ENCODE measurements around the gene INSR. TPM values are rescaled to one million over a fixed set of nuclear protein-coding genes. Genes with fewer than 3 reads are reported as not detected.

INSR gene
- total RNA-seq, 2 donors from 2014 or later, result 58.7 to 62.2 TPM

DNA sequence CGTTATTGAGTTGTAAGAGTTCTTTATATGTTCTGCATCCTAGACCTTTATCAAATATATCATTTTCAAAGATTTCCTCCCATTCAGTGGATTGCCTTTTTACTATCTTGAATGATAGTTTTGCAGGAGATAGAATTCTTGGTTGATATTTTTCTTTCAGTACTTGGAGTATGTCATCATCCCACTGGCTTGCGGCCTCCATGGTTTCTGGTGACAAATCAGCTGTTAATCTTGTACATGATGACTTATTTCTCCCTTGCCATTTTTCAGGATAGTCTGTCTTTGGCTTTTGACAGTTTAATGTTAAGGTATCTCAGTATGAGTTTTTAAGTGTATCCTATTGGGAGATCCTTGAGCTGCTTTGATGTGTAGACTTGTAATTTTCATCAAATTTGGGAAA lies 216.2 kb downstream of the INSR start:
- intact Hi-C loops (cut with DNase I), result no loop called here

DNA sequence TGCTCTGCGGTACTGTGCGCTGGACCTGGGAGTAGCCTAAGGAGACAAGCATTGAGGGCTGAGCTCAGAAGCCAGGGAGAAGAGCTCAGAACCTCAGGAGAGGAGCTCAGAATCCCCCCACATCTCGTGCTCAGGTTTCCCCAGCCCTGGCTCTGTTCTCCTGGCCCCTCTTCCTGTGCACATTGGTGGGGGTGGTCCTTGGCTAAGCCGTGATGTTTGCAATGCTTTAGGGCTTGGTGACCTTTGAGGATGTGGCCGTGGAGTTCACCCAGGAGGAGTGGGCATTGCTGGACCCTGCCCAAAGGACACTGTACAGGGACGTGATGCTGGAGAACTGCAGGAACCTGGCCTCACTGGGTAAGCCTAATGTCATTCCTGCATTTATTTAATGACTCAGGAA lies 218.1 kb downstream of the INSR start:
- DNase-seq, result peak; percentile 6
- no peak overlapping the region for H3K9ac ChIP-seq (ENCODE audit: low read depth in 2 of 2, low read length in 2 of 2)
- TF ChIP-seq, protein P1, sequence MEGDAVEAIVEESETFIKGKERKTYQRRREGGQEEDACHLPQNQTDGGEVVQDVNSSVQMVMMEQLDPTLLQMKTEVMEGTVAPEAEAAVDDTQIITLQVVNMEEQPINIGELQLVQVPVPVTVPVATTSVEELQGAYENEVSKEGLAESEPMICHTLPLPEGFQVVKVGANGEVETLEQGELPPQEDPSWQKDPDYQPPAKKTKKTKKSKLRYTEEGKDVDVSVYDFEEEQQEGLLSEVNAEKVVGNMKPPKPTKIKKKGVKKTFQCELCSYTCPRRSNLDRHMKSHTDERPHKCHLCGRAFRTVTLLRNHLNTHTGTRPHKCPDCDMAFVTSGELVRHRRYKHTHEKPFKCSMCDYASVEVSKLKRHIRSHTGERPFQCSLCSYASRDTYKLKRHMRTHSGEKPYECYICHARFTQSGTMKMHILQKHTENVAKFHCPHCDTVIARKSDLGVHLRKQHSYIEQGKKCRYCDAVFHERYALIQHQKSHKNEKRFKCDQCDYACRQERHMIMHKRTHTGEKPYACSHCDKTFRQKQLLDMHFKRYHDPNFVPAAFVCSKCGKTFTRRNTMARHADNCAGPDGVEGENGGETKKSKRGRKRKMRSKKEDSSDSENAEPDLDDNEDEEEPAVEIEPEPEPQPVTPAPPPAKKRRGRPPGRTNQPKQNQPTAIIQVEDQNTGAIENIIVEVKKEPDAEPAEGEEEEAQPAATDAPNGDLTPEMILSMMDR (IDR thresholded peaks at IDR 0.05), result no peak
- peaks cover 58% of the 10 kb centered on the region for H3K36me3 ChIP-seq
- H3K4me1 ChIP-seq, result no peaks in the 10 kb centered on the region
- peaks cover 13% of the 10 kb centered on the region for H3K9me3 ChIP-seq
- H3K4me3 ChIP-seq, result no peak overlapping the region
- intact Hi-C loops (cut with DNase I), result no loop called here
- no peaks in the 10 kb centered on the region for H3K27me3 ChIP-seq
- no peak overlapping the region for H3K27ac ChIP-seq

More for the DNA sequence above, 216.2 kb downstream of the INSR start:
- no peak overlapping the region for H3K4me3 ChIP-seq
- H3K9ac ChIP-seq (ENCODE audit: low read depth in 2 of 2, low read length in 2 of 2), result no peak overlapping the region
- no peak overlapping the region for H3K27ac ChIP-seq
- no peaks in the 10 kb centered on the region for H3K4me1 ChIP-seq
- TF ChIP-seq, protein P1 (IDR thresholded peaks at IDR 0.05), result no peak
- peaks cover 66% of the 10 kb centered on the region for H3K36me3 ChIP-seq
- H3K27me3 ChIP-seq, result no peaks in the 10 kb centered on the region
- DNase-seq, result no peak
- H3K9me3 ChIP-seq, result peaks cover 17% of the 10 kb centered on the region

DNA sequence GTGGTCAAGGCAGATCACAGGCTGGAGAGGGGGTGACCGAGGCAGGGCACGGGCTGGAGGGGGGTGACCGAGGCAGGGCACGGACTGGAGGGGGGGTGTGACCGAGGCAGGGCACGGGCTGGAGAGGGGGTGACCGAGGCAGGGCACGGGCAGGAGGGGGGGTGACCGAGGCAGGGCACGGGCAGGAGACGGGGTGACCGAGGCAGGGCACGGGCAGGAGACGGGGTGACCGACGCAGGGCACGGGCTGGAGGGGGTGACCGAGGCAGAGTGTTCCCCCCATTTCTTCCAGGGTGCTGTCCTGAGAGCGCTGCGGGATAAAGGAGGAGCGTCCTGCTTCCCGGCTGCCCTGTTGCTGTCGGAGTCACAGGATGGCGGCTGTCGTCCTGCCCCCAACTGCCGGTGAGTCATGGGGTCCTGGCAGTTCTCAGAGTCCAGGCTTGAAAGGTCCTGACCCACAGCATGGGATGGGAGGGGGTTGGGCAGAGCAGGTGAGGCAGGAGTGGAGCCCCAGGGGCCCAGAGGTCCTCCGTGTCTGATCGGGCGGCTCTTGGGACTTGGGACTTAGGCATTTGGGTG lies 219.4 kb downstream of the INSR start:
- H3K4me1 ChIP-seq, result no peaks in the 10 kb centered on the region
- H3K4me3 ChIP-seq, result no peak overlapping the region
- H3K27me3 ChIP-seq, result no peaks in the 10 kb centered on the region
- peak; percentile 6 for DNase-seq
- H3K9me3 ChIP-seq, result peaks cover 5% of the 10 kb centered on the region
- H3K9ac ChIP-seq (ENCODE audit: low read depth in 2 of 2, low read length in 2 of 2), result no peak overlapping the region
- TF ChIP-seq, protein P1 (IDR thresholded peaks at IDR 0.05), result no peak
- intact Hi-C loops (cut with DNase I), result no loop called here
- peaks cover 45% of the 10 kb centered on the region for H3K36me3 ChIP-seq
- H3K27ac ChIP-seq, result no peak overlapping the region

DNA sequence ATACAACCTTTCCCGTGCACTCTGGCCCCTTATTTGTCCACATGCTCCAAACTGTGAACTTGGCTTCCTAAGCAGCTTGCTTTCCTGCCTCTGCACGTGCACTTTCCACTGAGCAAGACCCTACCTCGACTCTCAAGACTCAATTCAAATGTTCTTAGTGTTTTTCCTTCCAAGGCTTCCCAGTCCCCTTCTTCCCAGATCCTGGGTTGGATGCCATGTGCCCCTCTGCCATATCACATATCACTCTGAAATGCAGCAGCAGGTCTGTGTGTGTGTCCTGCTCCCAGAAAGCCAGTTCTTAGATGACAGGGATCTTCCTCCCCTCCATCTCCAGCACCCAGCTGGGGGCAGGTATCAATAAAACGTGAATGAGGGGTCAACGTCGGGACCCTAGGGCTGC lies 221.7 kb downstream of the INSR start:
- TF ChIP-seq, protein P1 (IDR thresholded peaks at IDR 0.05), result no peak
- peak; percentile 3 for DNase-seq
- Histone ChIP-seq H3K4me3 (no peak overlapping the region), H3K27ac (no peak overlapping the region), H3K27me3 (no peaks in the 10 kb centered on the region), H3K36me3 (peaks cover 28% of the 10 kb centered on the region), H3K4me1 (no peaks in the 10 kb centered on the region), H3K9me3 (no peaks in the 10 kb centered on the region), H3K9ac (ENCODE audit: low read depth in 2 of 2, low read length in 2 of 2) (no peak overlapping the region)
- intact Hi-C loops (cut with DNase I), result no loop called here

DNA sequence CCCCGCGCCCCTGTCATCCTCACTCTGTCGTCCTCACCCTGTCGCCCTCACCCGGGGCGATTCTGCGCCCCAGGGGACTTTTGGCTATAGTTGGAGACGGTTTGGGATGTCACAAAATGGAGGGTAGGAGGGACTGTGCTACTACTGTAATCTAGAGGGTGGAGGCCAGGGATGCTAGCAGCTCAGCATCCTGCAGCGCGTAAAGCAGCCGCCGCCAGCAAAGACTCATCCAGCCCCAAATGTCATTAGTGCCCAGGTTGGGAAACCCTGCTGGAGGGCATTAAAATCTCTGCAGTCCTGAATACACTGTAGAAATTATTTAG lies 224.3 kb downstream of the INSR start:
- H3K27me3 ChIP-seq, result no peaks in the 10 kb centered on the region
- intact Hi-C loops (cut with DNase I), result no loop called here

More for the DNA sequence above, 224.3 kb downstream of the INSR start:
- Histone ChIP-seq H3K36me3 (peaks cover 13% of the 10 kb centered on the region), H3K27ac (peak overlapping the region; percentile 67), H3K9ac (ENCODE audit: low read depth in 2 of 2, low read length in 2 of 2) (peak overlapping the region; percentile 86 to 90), H3K4me1 (no peaks in the 10 kb centered on the region), H3K9me3 (no peaks in the 10 kb centered on the region), H3K4me3 (peak overlapping the region; percentile 95)
- TF ChIP-seq, protein P1 (IDR thresholded peaks at IDR 0.05), result no peak
- DNase-seq, result no peak

All from colonic mucosa (tissue), 4 donors.